GM21423 (cell line): Measurements from ENCODE around the gene GRM2.
A peak's percentile ranks its signal among the peaks of the same experiment; 100 is the strongest.

Source experiments
- ATAC-seq: cut with Tn5 transposase; IDR thresholded peaks from one replicate; pipeline ENCODE4 v1.9.1; 2021; ENCODE audit warnings: mild to moderate bottlenecking, moderate library complexity; ENCODE audit not compliant: unreplicated experiment

The GRM2 gene

DNA sequence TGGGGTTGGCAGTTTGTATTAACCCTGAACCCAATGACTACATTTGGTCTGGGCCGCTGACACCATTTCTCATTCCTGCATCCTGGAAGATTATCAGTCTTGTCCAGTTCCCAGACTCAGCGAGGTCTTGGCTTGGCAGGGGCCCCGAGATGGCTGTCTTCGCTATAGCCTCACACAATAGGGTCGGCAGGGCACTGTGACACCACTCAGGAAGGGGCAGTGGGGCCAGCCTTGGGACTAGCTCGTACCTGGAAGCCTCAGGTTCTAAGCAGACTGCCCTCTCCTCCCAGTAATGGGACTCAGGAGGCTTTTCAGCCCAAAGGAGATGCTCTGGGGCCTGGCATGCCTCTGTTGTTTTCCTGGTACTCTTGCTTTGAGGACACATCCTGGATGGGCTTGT is 26.7 kb upstream of the GRM2 start:
- ATAC-seq = no peak

GRCh38 chr3:51680663-51681230 is 26.1 kb upstream of the GRM2 start:
- ATAC-seq = no peak

GRCh38 chr3:51681453-51681852 is 25.4 kb upstream of the GRM2 start:
- ATAC-seq = no peak

DNA sequence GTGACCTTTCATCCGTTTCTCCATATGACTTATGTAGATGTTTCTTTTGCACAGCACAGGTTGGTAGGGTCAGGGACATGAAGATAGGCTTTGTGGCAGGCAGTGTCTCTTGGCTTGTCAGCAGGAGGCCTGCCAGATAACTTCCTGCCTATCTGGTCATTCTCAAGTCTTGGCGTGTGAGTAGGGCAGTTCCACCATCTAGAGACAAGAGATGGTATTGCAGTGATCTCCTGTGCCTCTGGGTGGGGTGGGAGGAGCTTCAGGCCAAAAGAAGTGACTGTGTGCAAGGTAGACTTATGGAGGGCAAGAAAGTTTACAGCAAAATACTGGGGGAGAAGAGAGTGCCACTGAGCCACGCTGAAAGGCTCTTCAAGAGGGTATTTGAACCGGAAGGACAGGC is 24.8 kb upstream of the GRM2 start:
- ATAC-seq = peak; percentile 72

GRCh38 chr3:51682526-51682925 is 24.3 kb upstream of the GRM2 start:
- ATAC-seq = no peak

DNA sequence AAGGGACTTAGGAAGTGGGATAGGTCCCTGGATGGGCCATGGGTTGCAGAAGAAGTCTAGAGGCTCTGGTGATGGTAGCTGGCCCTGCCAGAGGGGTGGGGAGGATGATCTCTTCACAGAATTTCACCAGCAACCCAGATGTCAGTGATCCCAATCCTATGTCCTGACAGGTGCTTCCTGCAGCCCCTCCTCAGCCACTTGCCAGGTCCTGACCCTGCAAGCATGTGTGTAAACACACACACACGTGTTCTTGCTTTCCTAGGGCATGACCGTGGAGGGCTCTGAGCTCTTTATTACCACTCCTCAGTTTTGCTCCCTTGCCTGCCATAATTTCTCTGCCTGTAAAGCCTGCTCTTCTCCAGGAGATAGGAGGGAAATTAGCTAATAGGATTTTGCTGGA is 23.3 kb upstream of the GRM2 start:
- no peak for ATAC-seq

DNA sequence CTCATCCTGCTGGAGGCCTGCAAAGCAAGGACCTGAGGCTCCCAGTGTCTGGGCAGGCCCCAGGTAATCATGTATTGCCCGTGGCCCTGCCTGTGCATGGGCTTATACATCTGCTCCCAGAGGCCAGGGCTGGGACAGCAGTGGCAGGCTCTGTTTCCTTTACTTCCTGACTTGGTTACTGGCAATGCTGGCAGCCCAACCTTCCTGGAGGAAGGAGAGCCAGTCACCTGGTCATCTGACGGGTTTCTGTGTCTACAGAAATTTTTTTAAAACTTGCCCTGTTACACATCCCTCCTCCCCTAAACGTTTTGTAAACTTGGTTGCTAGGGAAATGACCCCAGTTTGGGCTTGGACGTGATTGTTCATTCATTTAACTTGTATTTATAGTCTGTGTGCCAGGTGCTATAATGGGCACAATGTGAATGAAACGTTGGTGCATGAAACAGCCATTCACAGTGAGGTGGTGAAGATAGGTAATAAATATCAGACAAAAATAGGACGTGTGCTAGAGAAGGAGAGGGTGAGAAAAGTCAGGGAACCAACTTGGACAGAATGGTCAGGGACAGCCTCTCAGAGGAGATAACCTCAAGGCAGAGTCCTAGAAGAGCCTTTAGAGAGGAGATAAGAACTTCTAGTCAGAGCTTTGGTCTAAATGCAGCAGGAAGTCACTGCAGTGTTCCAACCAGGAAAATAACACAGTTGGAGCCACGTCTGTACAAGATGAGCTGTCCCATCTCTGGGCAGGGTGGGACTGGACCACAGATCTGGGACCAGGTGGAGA is 21.7 kb upstream of the GRM2 start:
- ATAC-seq = no peak

- ATAC-seq = no peak
Measured at GRCh38 chr3:51686056-51686455, 20.8 kb upstream of the GRM2 start.

GRCh38 chr3:51686512-51687215 is 20.2 kb upstream of the GRM2 start:
- peak; percentile 66 for ATAC-seq

DNA sequence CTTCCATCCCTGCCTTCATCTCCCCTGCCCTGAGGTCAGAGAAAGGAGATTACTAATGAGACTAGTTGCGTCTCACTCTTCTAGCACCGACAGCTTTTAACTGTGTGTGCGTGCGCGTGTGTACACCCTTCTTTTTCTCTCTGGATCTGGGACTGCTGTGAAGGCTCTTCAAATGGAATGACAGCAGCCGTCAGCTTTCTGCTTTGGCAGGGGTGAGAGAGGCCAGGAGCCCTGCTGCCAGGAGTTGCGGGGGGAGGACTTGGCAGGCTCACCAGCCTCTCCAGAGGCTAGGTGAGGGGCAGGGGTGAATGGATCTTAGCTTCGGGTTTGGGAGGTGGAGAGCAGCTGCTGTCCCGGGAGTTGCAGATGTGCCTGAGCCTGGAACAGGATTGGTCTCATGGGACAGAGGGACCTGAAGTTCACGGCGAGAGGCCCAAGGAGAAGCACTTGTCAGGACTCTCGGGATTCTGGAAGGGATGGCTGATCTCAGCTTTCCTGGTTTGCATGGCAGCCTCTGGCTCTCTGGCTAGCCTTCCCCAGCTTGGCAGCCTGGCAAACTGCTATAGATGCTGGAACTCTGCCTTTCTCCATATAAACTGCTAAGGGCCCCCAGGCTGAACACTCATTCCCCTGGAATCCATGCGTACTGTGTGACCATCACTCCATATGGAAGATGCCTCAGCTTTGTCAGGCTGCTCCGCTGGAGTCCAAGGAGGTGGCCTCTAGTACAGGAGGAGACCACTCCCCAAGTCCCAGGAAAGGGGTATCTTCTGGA is 19.2 kb upstream of the GRM2 start:
- no peak for ATAC-seq

- no peak for ATAC-seq
Measured at GRCh38 chr3:51688206-51688600, 18.7 kb upstream of the GRM2 start.

- no peak for ATAC-seq
Measured at GRCh38 chr3:51691021-51691420, 15.8 kb upstream of the GRM2 start.

DNA sequence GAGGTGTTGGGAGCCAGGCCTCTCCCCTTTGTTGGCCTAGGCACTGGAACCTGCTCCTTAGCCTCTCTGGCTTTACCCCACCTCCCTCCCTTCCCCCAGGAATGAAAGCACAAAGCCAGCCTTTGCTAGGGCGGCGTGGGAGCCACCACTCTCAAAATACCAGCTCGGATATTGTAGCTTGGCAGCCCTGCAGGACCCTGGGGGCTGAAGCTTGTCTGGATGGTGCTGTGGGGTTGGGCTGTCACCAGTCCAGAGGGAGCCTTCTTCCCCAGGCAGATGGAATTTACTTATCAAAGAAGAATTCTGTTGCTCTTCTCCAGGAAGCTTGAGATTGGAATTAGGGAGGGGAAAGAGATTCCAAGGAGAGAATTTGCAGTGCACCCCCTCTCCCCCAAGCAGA is 14.9 kb upstream of the GRM2 start:
- no peak for ATAC-seq

DNA sequence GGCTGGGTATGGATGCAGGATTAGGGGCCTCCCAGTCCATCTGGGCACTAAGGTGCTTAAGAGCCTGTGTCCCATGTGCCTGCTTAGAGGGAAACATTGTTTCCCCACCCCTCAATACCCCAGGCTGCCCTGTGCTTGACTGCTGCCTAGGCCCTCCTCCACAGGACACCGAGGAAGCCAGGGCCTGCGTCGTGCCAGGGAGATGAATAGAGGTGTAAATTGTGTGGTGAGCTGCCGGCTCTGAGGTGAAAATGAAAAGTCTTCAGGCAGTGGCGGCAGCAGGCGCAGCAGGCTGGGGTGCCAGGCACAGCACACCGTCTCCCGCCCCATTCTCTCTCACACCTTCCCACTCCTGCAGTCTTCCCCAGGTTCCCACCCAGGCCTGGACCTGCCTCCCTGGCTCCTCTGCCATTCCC is 13.9 kb upstream of the GRM2 start:
- ATAC-seq = no peak

- ATAC-seq = no peak
Measured at GRCh38 chr3:51696954-51697353, 9.9 kb upstream of the GRM2 start.

- ATAC-seq = no peak
Measured at GRCh38 chr3:51698209-51698608, 8.7 kb upstream of the GRM2 start.

DNA sequence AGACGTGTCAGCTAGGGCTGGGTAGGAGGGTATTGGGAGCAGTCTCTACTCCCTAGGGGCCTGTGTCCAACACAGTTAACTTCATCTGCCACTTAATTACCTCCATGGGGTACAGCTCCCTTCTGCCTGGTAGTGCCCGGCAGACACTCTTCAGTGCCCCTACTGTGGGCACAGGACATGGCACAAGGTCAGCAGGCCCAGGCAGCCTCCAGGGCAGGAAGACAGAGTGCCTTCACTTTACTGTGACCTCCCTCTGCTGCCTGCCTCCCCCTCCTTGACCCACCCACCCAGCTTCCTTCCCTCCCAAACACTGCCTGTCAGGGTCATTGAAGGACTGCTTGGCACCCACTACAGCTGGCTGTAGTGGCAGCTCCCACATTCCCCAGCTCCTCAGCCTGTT is 6.5 kb upstream of the GRM2 start:
- ATAC-seq = no peak

DNA sequence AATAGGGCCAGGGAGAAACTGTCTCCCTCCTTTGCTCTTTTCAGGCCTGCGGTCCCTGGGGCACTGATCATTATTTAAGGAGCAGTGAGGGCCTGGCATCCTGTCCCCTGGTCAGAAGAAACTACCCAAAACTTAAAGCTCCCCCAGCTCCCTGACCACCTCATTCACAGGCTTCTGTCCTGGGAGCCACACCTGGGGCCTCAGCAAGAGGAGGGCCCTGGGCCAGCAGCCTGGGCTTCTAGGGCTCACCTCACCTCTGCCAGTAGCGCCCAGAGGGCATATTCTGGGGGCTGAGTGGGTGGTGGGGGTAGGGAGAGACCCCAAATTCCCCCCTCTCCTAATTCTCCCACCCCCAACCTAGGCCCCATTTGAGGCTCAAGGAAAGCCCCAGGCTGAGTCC is 4.7 kb upstream of the GRM2 start:
- no peak for ATAC-seq

DNA sequence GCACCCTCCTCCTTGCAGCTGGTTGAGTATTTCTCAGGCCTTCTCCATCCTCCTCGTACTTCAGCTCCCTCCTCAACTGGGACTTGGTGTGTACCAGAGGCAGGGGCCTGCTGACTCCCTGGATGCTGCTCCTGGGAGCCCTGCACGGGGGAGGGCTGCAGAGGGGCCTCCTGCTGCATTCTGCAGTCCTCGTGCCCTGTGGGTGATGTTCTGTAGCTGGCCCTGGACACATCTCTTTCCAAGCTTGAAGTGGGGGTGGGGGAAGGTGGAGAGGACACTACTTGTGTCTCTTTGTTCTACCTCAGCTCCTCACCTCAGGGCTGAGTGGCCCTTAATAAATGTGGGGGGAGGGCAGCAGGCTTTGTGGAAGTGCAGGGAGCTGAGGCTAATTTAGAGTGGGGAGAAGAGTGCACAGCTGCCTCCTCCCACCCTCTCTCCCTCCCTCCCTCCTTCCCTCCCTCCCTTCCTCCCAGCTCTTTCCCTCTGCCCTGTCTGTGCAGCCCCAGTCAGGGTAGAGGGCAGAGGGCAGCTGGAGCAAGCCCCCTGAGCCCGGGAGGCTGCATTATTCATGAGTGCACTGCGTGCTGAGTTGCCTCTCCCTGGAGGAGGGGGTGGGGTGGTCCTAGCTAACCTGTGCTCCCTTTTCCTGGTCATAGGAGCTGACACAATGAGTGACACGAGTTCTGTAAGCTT is 3.7 kb upstream of the GRM2 start:
- no peak for ATAC-seq

DNA sequence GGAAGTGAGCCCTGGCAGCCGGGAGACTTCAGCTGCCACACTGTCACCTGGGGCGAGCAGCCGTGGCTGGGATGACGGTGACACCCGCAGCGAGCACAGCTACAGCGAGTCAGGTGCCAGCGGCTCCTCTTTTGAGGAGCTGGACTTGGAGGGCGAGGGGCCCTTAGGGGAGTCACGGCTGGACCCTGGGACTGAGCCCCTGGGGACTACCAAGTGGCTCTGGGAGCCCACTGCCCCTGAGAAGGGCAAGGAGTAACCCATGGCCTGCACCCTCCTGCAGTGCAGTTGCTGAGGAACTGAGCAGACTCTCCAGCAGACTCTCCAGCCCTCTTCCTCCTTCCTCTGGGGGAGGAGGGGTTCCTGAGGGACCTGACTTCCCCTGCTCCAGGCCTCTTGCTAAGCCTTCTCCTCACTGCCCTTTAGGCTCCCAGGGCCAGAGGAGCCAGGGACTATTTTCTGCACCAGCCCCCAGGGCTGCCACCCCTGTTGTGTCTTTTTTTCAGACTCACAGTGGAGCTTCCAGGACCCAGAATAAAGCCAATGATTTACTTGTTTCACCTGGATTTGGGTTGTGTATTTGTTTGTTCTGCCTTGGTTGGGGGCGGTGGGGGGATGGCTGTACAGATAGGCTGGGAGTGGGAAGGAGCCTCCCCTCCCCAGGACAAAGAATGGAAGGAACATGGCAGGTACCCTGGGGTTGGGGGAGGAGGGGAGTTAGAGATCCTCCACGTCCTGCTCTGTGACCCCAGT is 2.9 kb upstream of the GRM2 start:
- ATAC-seq = no peak
